GM19099 (cell line): ENCODE results near the gene UBE2V1.

ENCODE experiments used
- POLR2A ChIP-seq: IDR thresholded peaks from 3 replicates; pipeline ENCODE4 v1.6.1; 2011; ENCODE audit warnings: low read depth; ENCODE audit not compliant: insufficient read length; ENCODE audit errors: extremely low read depth

Gene UBE2V1

GRCh38 chr20:50034567-50035180 is 78.3 kb downstream of the UBE2V1 start:
- no peak for TF ChIP-seq POLR2A

GRCh38 chr20:50032955-50033666 is 79.8 kb downstream of the UBE2V1 start:
- TF ChIP-seq POLR2A = no peak
